ENCODE measurements around the gene RPS21.
A peak's percentile ranks its signal among the peaks of the same experiment; 100 is the strongest.
"Not testable (repeated sequence)": the region's sequence is repeated elsewhere in the genome, so short reads cannot be mapped to it uniquely, and the experiment has no call there.

RPS21 gene

GRCh38 chr20:62413025-62413570 lies 26.2 kb downstream of the RPS21 start:
- DNase-seq: no peak

DNA sequence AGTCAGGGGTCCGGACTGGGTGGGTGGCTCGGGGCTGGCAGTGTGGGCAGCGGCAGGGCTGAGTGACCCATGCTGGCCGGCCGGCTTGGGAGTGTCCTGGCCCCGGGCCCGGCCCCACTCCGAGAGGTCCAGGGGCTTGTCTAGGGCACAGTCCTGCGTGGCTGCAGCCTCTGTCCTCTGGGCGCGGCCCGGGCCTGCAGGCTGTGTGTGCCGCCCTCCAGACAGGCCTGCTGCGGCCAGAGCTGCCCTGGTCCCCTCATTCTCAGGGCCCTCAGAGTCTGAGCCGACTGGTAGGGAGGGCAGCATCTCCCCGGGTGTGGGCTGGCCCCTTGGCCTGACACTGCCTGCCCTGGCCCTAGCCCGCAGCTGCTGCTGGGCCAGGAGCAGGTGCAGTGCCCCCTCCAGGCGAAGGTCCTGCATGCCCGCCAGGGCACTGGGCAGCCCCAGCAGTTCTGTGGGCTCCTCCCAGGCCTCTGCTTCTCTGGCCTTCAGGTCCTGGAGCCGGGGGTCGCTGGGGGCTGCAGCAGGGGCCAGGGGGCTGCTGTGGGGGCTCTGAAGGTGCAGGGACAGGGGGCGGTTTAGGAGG lies 27.1 kb downstream of the RPS21 start:
- DNase-seq: no peak

DNA sequence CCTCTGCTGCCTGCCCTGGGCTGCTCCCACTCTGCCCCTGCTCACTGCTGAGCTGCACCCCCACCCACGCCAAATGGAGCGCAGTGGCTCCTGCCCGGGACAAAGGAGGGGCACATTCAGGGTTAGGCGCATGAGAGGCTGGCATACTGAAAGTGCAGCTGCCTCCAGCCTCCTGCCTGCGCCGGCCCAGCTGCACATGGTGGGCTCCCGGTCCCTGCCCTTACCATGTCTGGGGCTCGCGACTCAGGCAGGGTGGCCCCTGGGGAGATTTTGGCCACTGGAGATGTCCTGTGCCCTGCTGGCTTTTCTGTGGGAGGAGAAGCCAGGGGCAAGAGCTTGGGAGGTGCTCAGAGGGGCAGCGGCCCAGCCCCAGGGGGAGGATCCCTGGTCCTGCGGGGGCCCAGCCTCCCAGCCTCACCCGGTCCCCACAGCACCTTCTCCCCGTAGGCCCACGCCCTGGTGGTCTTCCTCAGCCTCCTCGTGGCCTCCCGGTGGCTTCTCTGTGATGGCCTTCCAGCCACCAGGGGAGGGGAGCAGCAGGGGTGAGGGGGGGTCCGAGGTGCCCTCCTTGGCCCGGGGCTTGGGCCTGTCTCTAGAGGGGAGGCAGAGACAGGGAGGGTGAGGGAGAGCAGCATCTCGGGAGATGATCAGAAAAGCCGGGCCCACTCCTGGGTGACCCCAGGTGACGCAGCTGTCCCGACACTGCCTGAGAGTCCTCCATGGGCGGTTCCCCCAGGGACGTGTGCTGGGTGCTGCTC lies 28.6 kb downstream of the RPS21 start:
- no peak for DNase-seq

GRCh38 chr20:62416651-62417637 lies 30.0 kb downstream of the RPS21 start:
- no peak for DNase-seq

GRCh38 chr20:62417981-62418708 lies 31.2 kb downstream of the RPS21 start:
- DNase-seq: no peak

DNA sequence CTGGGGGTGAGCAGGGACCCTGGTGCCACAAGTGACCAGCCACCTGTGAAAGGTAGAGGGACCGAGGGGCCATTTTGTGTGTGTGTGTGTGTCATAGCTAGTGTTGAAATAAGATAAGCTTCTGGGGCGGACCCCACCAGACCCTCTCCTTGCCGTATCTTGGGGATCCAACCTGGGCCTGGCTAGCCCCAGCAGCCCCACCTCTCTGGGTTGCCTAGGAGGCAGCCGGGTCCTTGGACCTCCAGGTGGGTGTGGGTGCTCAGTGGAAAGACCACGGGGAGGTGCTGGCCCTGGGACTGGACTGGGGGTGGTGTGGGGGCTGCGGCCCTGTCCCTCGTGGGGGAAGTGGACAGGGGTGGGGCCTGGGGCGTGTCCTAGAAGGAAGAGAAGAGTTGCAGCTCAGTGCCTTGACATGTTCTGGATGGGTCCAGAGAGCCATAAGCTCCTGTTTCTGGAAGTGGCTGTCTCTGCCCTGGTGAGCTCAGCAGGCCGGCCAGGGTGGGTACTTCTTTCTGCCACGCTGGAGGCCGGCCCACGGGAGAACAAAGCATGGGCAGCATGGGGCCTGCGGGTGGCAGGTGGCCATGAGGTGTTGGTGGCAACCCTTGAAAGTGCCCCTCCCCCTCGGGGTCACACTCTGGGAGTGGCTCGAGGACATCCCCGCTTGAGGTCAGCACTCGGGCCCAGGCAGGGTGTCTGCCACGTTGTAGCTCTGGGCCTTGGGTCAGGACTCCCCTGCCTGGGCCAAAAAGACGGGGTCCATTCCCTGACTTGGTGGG lies 32.0 kb downstream of the RPS21 start:
- DNase-seq: peak; percentile 41

DNA sequence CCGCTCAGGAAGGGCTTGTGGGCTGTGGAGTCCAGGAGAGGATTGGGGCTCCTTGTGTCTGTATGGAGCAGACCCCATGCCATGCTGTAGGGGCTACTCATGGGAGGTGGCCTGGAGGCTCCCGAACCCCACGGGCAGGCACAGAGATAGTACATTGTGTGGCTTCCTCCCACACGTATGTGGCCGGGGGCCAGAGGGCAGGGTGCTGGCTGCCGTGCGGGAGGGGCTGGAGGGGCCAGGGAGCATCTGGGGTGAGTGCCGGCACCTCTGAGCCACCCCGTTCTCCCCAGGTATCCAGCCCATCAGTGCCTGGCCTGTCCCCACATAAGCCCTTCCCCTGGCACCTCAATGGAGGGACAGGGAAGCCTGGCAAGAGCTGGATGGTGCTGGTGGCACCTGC lies 32.9 kb downstream of the RPS21 start:
- no peak for DNase-seq

DNA sequence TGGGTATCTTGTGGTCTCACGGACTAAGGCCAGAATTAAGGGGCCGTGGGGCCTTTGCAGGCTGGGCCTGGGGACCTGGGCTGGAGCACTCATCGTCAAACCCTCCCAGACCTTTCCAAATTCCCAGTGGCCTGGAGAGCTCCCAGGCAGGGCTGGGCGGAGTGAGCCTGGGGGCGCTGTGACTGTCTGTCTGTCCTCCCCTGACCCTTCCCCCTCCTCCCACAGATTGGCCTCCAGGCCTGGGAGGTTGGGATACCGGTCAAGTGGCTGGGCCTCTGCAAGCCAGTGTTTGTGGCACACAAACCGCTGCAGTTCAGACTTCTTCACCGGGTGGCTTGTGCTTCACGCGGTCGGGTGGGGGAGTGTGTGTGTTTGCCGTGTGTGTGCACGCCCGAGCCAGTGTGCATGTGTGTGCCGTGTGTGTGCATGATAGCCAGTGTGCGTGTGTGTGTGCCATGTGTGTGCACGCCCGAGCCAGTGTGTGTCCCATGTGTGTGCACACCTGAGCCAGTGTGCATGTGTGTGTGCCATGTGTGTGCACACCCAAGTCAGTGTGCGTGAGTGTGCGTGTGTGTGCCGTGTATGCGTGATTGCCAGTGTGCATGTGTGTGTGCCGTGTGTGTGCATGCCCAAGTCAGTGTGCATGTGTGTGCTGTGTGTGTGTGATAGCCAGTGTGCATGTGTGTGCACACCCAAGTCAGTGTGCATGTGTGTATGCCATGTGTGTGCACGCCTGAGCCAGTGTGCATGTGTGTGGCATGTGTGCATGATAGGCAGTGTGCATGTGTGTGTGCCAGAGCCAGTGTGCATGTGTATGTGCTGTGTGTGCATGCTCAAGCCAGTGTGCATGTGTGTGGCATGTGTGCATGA lies 34.2 kb downstream of the RPS21 start:
- DNase-seq: no peak

DNA sequence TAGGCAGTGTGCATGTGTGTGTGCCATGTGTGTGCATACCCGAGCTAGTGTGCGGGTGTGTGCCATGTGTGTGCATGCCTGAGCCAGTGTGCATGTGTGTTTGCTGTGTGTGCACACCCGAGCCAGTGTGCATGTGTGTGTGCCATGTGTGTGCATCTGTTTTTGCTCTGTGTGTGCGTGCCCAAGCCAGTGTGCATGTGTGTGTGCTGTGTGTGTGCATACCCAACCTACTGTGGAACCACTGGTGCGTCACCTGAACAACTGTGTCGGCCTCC lies 34.8 kb downstream of the RPS21 start:
- DNase-seq: no peak

GRCh38 chr20:62422636-62423325 lies 35.9 kb downstream of the RPS21 start:
- DNase-seq: no peak

DNA sequence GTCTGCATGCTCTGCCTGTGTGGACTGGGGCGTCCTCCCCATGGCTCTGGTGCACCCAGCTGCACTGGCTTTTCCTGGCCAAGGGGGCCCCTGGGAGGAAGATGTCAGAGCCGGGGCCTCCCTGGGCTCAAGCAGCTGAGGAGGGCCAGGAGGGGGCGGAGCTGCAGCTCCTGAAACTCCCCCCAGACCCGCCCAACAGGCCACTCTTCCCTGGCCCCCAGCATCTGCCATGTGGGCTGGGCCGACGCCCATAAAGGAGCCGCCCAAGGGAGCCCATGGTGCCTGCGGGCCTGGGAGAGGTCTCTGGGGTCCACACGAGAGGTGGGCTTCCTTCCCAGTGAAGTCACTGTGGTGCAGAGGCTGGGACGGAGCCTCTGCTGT lies 36.4 kb downstream of the RPS21 start:
- DNase-seq: peak; percentile 31

- DNase-seq: no peak
Measured at GRCh38 chr20:62424249-62425107, 37.6 kb downstream of the RPS21 start.

DNA sequence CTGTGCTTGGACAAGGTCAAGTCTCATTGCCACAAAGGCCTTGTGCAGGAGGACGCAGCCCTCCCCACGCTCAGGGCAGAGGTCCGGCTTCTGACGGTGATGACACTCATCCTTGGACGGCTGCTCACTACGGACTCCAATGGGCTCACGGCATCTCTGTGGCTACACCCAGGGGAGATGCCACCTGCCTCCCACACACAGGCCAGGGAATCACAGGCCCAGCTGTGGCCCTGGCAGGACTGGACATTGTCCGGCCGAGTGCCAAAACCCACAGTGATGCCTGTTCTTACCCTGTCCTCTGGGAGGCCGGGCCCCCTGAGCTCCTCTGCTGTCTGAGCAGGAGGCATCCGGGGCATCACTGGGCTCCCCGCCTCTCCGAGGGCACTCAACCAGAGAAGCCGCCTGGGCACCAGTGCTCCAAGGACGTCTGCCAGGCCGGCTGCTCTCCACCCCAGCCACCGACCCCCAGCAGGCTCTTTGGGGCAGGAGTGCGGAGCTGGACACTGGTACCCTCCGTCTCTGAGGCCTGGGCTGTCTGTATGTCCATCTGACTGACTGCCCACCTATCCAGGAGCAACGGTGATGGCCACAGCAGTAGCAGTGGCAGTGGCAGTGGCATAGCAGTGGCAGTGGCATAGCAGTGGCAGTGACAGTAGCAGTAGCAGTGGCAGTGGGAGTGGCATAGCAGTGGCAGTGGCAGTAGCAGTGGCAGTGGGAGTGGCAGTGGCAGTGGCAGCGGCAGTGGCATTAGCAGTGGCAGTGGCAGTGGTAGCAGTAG lies 38.6 kb downstream of the RPS21 start:
- no peak for DNase-seq

DNA sequence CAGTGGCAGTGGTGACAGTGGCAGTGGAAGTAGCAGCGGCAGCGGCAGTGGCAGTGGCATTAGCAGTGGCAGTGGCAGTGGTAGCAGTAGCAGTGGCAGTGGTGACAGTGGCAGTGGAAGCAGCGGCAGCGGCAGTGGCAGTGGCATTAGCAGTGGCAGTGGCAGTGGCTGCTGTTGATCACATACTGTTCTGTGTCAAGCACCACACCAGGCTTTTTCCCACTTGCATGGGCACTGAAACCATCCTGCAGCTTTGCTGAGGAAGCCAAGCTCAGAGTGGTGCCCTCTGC lies 39.1 kb downstream of the RPS21 start:
- DNase-seq: not testable (repeated sequence)

DNA sequence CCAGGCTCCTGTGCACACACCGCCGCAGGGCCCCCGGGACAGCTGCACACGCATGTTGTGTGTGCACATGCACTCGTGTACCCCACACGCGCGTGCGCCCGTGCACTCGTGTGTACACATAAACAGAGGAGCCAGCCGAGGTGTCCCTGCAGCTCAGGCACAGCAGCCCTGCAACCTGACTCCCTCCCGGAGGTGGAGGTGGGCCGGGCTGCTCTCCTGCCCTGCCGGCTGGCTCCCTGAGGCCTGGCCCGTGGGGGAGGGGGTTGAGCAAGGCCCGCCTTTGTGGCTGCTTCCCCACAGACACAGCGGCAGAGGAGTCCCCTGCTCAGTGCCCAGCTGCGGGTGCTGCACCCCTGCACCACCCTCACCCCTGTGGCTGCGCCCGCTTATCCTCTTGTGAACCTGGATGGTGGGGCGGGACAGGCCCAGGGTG lies 39.8 kb downstream of the RPS21 start:
- no peak for DNase-seq

GRCh38 chr20:62427172-62428001 lies 40.5 kb downstream of the RPS21 start, which contains the start of gene RBBP8NL:
Gene RBBP8NL (minus strand): TSS chr20:62427539. CDS start chr20:62419647, 7,892 bp downstream.
- DNase-seq: no peak

- no peak for DNase-seq
Measured at GRCh38 chr20:62428002-62428372, 41.1 kb downstream of the RPS21 start.

Data from hematopoietic multipotent progenitor cell treated with erythropoietin and hydrocortisone succinate and interleukin-3 and kit ligand, for 8 days (in vitro differentiated cells).